Fibroblast of lung (primary cell): Measurements from ENCODE around the gene MPHOSPH10. TPM values are rescaled to one million over a fixed set of nuclear protein-coding genes. Genes with fewer than 3 reads are reported as not detected.

Experiments
- DNase-seq, 2 donors: peaks; one replicate each; pipeline versions ENCODE4 v3.0.0 to v3.0.0-alpha.2; 2010; ENCODE audit warnings: low read depth in 2 of 2
- H2AFZ ChIP-seq: 2 replicates; pipeline ENCODE4 v1.5.1; 2012; ENCODE audit warnings: low read length, control low read depth, inconsistent platforms
- H3K27ac ChIP-seq: 2 replicates; pipeline ENCODE4 v1.5.1; 2011; ENCODE audit warnings: low read length, control low read depth; ENCODE audit not compliant: insufficient read depth
- H3K27me3 ChIP-seq: 2 replicates; pipeline ENCODE4 v1.5.1; 2011; ENCODE audit warnings: mild to moderate bottlenecking, low read length; ENCODE audit not compliant: control insufficient read depth, insufficient read depth
- H3K36me3 ChIP-seq: 2 replicates; pipeline ENCODE4 v1.5.1; 2011; ENCODE audit warnings: low read length; ENCODE audit not compliant: control insufficient read depth, insufficient read depth
- H3K4me1 ChIP-seq: 2 replicates; pipeline ENCODE4 v1.5.1; 2011; ENCODE audit warnings: low read length; ENCODE audit not compliant: control insufficient read depth, insufficient read depth; ENCODE audit errors: extremely low read depth
- H3K4me2 ChIP-seq: 2 replicates; pipeline ENCODE4 v1.5.1; 2011; ENCODE audit warnings: low read length, control low read depth; ENCODE audit not compliant: insufficient read depth; ENCODE audit errors: extremely low read depth
- H3K4me3 ChIP-seq, 4 experiments: fragments of 200-600 bp in 1 of 4; sonication (generic) in 1 of 4; replicated peaks in 1 of 4; 2 replicates each; pipeline ENCODE4 v1.5.1; 2011 to 2016; ENCODE audit warnings: low read length in 4 of 4, low read depth in 3 of 4, mild to moderate bottlenecking in 3 of 4, control low read depth in 2 of 4, inconsistent platforms in 1 of 4, mixed read lengths in 1 of 4; ENCODE audit not compliant: insufficient read depth in 1 of 4; ENCODE audit errors: control extremely low read depth in 1 of 4
- H3K79me2 ChIP-seq: 2 replicates; pipeline ENCODE4 v1.5.1; 2012; ENCODE audit warnings: mild to moderate bottlenecking, low read length, inconsistent platforms; ENCODE audit not compliant: control insufficient read depth, insufficient read depth
- H3K9ac ChIP-seq: 2 replicates; pipeline ENCODE4 v1.5.1; 2011; ENCODE audit warnings: mild to moderate bottlenecking, low read length, control low read depth; ENCODE audit not compliant: insufficient read depth
- H3K9me3 ChIP-seq: 2 replicates; pipeline ENCODE4 v1.5.1; 2012; ENCODE audit warnings: low read depth, low read length; ENCODE audit not compliant: control insufficient read depth, insufficient read depth
- H4K20me1 ChIP-seq: 2 replicates; pipeline ENCODE4 v1.5.1; 2011; ENCODE audit warnings: low read length; ENCODE audit not compliant: control insufficient read depth, insufficient read depth; ENCODE audit errors: extremely low read depth
- EZH2 ChIP-seq: IDR thresholded peaks from 2 replicates; pipeline ENCODE4 v1.5.1; 2012; ENCODE audit warnings: low read length, control low read depth, mild to moderate bottlenecking; ENCODE audit errors: missing control alignments
- polyA plus RNA-seq, 2 donors: library from polyadenylated mRNA; depleted of rRNA in 1 of 2; stranded (reverse) in 1 of 2; unstranded in 1 of 2; fragments of >200 nt; gene quantifications; 2 replicates each; pipeline ENCODE4 v1.2.1, GENCODE V29; 2011 to 2012; ENCODE audit warnings: missing spikeins in 1 of 2
- total RNA-seq: library from RNA; depleted of rRNA; stranded (reverse); fragments of >200 nt; gene quantifications from 2 replicates; pipeline ENCODE4 v1.2.1, GENCODE V29; 2014
- TF ChIP-seq, protein P1 (sequence below), 2 donors: IDR thresholded peaks in 1 of 2; conservative IDR thresholded peaks in 1 of 2; 1 replicate in 1 of 2; 2 replicates in 1 of 2; pipeline ENCODE4 v1.5.1; 2011 to 2012; ENCODE audit warnings: low read length in 2 of 2, control low read depth in 1 of 2, inconsistent platforms in 1 of 2, low read depth in 1 of 2, mild to moderate bottlenecking in 1 of 2

The MPHOSPH10 gene
- total and polyA plus RNA-seq, 2 donors (not counting 1 experiment from before 2014, with no cell fraction given): 14.7 to 26.2 TPM

DNA sequence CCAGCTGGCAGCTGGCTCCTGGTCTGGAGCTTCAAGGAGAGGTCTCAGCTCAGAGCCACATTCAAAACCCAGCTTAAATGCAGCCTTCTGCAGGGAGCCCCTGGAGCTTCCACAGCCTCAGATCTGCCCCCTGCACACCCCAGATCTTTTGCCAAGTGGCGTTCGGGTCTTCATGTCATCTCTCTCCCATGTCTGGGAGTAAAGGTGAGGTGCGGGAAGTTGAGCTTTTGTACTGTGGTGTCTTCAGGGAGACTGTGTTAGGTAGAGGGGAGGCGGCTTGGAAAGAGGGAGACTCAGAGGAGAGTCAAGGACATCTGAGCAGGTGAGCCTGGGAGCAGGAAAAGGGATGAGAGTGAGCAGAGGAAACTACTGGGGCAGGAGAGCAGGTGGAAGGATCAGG lies 25.4 kb downstream of the MPHOSPH10 start:
- Histone ChIP-seq H3K4me3 (no peak overlapping the region), H3K4me2 (no peak overlapping the region), H3K27ac (no peak overlapping the region), H3K9ac (no peak overlapping the region), H3K79me2 (no peaks in the 10 kb centered on the region), H3K27me3 (peaks cover 5% of the 10 kb centered on the region), H2AFZ (no peak overlapping the region), H3K36me3 (no peaks in the 10 kb centered on the region), H3K9me3 (no peaks in the 10 kb centered on the region), H3K4me1 (no peaks in the 10 kb centered on the region), H4K20me1 (no peaks in the 10 kb centered on the region)
- TF ChIP-seq, protein P1, sequence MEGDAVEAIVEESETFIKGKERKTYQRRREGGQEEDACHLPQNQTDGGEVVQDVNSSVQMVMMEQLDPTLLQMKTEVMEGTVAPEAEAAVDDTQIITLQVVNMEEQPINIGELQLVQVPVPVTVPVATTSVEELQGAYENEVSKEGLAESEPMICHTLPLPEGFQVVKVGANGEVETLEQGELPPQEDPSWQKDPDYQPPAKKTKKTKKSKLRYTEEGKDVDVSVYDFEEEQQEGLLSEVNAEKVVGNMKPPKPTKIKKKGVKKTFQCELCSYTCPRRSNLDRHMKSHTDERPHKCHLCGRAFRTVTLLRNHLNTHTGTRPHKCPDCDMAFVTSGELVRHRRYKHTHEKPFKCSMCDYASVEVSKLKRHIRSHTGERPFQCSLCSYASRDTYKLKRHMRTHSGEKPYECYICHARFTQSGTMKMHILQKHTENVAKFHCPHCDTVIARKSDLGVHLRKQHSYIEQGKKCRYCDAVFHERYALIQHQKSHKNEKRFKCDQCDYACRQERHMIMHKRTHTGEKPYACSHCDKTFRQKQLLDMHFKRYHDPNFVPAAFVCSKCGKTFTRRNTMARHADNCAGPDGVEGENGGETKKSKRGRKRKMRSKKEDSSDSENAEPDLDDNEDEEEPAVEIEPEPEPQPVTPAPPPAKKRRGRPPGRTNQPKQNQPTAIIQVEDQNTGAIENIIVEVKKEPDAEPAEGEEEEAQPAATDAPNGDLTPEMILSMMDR (conservative IDR thresholded peaks at IDR 0.05 in 1 of 2, IDR thresholded peaks at IDR 0.05 in 1 of 2; ENCODE audit: low read depth in 1 of 2, low read length in 2 of 2): no peak
- no peak for TF ChIP-seq EZH2
- DNase-seq: no peak

- peak overlapping the region; percentile 36 for H2AFZ ChIP-seq
- no peaks in the 10 kb centered on the region for H4K20me1 ChIP-seq
- no peaks in the 10 kb centered on the region for H3K36me3 ChIP-seq
- no peaks in the 10 kb centered on the region for H3K79me2 ChIP-seq
- H3K4me2 ChIP-seq: peak overlapping the region; percentile 68
- TF ChIP-seq EZH2: no peak
- TF ChIP-seq, protein P1 (conservative IDR thresholded peaks at IDR 0.05 in 1 of 2, IDR thresholded peaks at IDR 0.05 in 1 of 2; ENCODE audit: low read depth in 1 of 2, low read length in 2 of 2): no peak
- H3K9ac ChIP-seq: no peak overlapping the region
- no peaks in the 10 kb centered on the region for H3K9me3 ChIP-seq
- peaks cover 5% of the 10 kb centered on the region for H3K27me3 ChIP-seq
- no peaks in the 10 kb centered on the region for H3K4me1 ChIP-seq
- H3K4me3 ChIP-seq: peak overlapping the region in 1 of 4 experiments; percentile 46
- DNase-seq: peak in 1 of 2 donors; percentile 57
- H3K27ac ChIP-seq: no peak overlapping the region
These were observed 26.1 kb downstream of the MPHOSPH10 start for GRCh38 chr2:71156573-71156972.

DNA sequence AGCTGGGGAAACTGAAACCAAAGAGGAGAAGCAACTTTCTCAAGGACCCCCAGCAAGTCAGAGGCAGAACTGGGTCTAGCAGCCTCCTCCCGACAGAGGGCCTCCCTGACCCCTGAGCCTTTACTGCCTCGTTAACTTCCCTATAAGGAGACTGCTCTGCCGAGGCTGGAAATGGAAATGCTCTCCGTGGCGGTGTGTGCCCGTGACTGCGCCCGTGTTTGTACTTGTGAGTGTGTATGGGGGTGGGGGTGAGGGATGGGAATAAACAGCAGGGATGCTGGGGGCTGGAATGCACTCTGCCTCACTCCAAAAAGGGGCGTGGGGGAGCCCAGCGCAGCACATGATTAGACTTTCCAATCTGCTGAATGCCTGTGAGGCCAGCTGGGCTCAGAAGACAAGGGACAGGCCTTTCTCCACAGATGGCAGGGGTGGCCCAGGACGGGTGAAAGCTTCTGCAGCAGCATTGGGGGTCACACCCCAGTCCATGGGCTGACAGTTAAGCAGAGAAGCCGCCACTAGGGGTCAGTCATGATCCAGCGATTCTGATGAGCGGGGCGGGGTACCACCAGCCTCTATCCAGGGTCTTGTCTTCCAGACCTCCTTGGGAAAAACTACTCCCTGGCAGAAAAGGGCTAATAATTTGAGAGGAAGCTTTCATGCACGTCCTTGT lies 26.8 kb downstream of the MPHOSPH10 start:
- Histone ChIP-seq H3K9ac (no peak overlapping the region), H3K27me3 (peaks cover 5% of the 10 kb centered on the region), H4K20me1 (no peaks in the 10 kb centered on the region), H3K4me2 (peak overlapping the region; percentile 68), H3K27ac (no peak overlapping the region), H3K4me1 (no peaks in the 10 kb centered on the region), H3K79me2 (no peaks in the 10 kb centered on the region), H2AFZ (peak overlapping the region; percentile 36), H3K36me3 (no peaks in the 10 kb centered on the region), H3K4me3 (peak overlapping the region in 3 of 4 experiments; percentile 6 to 46 (median 29)), H3K9me3 (no peaks in the 10 kb centered on the region)
- TF ChIP-seq, protein P1 (conservative IDR thresholded peaks at IDR 0.05 in 1 of 2, IDR thresholded peaks at IDR 0.05 in 1 of 2; ENCODE audit: low read depth in 1 of 2, low read length in 2 of 2): peak; percentile 59 to 63
- no peak for TF ChIP-seq EZH2
- DNase-seq: peak; percentile 12 to 28
